GM23338 (cell line): ENCODE results near the gene ACVR2A.

ENCODE experiments used
- CREB1 ChIP-seq: fragments of 250-450 bp; sonication (Bioruptor Pico); IDR thresholded peaks from 2 replicates; pipeline ENCODE4 v1.5.0; 2020; ENCODE audit warnings: low read depth, mild to moderate bottlenecking, moderate library complexity
- EZH2 ChIP-seq: fragments of 200-600 bp; sonication (generic); IDR thresholded peaks from one replicate; pipeline ENCODE4 v1.8.0; 2017; ENCODE audit warnings: antibody characterized with exemption, mild to moderate bottlenecking, low read depth; ENCODE audit not compliant: unreplicated experiment
- EZH2phosphoT487 ChIP-seq: fragments of 200-600 bp; sonication (generic); IDR thresholded peaks from one replicate; pipeline ENCODE4 v1.8.1; 2018; ENCODE audit warnings: antibody characterized with exemption; ENCODE audit not compliant: unreplicated experiment
- JUNB ChIP-seq: IDR thresholded peaks from one replicate; pipeline ENCODE4 v1.6.1; 2016; ENCODE audit warnings: antibody characterized with exemption; ENCODE audit not compliant: unreplicated experiment
- NANOG ChIP-seq: IDR thresholded peaks from 2 replicates; pipeline ENCODE4 v1.6.1; 2016; ENCODE audit warnings: antibody characterized with exemption, borderline replicate concordance
- POLR2AphosphoS5 ChIP-seq: IDR thresholded peaks from 2 replicates; pipeline ENCODE4 v1.6.1; 2016; ENCODE audit warnings: antibody characterized with exemption, low read depth
- STAT1 ChIP-seq: IDR thresholded peaks from one replicate; pipeline ENCODE4 v1.6.1; 2016; ENCODE audit warnings: antibody characterized with exemption; ENCODE audit not compliant: unreplicated experiment
- ZNF114 ChIP-seq: fragments of 250-450 bp; sonication (Bioruptor Pico); IDR thresholded peaks from 2 replicates; pipeline ENCODE4 v1.5.0; 2020; ENCODE audit warnings: mild to moderate bottlenecking, moderate library complexity
- ZNF331 ChIP-seq: fragments of 250-450 bp; sonication (Bioruptor Pico); IDR thresholded peaks from 2 replicates; pipeline ENCODE4 v1.5.0; 2020; ENCODE audit warnings: low read depth, mild to moderate bottlenecking, moderate library complexity
- TF ChIP-seq, protein P1 (sequence below), 2 experiments: fragments of 200-600 bp in 1 of 2; sonication (generic) in 1 of 2; conservative IDR thresholded peaks; 2 replicates each; pipeline versions ENCODE4 v1.5.1 to v1.6.1; 2016 to 2017; ENCODE audit warnings: antibody characterized with exemption in 2 of 2, low read depth in 2 of 2, mild to moderate bottlenecking in 2 of 2, moderate library complexity in 1 of 2
- TF ChIP-seq, protein P2 (sequence below): IDR thresholded peaks from one replicate; pipeline ENCODE4 v1.6.1; 2018; ENCODE audit warnings: antibody characterized with exemption; ENCODE audit not compliant: unreplicated experiment
- TF ChIP-seq, protein P3 (sequence below): IDR thresholded peaks from 2 replicates; pipeline ENCODE4 v1.6.1; 2016; ENCODE audit warnings: antibody characterized with exemption
- TF ChIP-seq, protein P4 (sequence below): fragments of 250-450 bp; sonication (Bioruptor Pico); IDR thresholded peaks from 2 replicates; pipeline ENCODE4 v1.5.0; 2020; ENCODE audit warnings: mild to moderate bottlenecking, moderate library complexity

DNA sequence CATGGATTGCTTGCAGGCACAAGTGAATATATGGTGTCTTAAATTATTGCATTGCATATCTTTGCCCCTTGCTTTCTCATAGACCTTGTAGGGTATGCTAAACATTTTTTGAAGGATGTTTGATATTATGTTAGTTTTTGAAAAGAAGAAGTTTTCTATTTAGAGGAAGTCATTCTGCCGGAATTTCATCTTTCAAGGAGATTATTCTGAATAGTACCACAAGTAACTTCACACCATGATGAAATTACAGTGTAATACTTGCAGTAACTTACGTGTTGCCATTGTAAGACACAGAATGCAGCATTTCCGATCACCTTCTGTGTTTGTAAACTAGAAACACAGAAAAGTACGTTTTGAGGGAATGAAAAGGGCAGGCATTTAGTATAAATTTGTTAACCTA lies 71.9 kb downstream of the ACVR2A start:
- TF ChIP-seq, protein P1, sequence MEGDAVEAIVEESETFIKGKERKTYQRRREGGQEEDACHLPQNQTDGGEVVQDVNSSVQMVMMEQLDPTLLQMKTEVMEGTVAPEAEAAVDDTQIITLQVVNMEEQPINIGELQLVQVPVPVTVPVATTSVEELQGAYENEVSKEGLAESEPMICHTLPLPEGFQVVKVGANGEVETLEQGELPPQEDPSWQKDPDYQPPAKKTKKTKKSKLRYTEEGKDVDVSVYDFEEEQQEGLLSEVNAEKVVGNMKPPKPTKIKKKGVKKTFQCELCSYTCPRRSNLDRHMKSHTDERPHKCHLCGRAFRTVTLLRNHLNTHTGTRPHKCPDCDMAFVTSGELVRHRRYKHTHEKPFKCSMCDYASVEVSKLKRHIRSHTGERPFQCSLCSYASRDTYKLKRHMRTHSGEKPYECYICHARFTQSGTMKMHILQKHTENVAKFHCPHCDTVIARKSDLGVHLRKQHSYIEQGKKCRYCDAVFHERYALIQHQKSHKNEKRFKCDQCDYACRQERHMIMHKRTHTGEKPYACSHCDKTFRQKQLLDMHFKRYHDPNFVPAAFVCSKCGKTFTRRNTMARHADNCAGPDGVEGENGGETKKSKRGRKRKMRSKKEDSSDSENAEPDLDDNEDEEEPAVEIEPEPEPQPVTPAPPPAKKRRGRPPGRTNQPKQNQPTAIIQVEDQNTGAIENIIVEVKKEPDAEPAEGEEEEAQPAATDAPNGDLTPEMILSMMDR (conservative IDR thresholded peaks at IDR 0.05; ENCODE audit: low read depth in 2 of 2), result no peak
- no peak for TF ChIP-seq EZH2
- no peak for TF ChIP-seq CREB1
- TF ChIP-seq POLR2AphosphoS5, result no peak
- no peak for TF ChIP-seq ZNF331 (CRISPR knock-in tag)
- TF ChIP-seq, protein P2, sequence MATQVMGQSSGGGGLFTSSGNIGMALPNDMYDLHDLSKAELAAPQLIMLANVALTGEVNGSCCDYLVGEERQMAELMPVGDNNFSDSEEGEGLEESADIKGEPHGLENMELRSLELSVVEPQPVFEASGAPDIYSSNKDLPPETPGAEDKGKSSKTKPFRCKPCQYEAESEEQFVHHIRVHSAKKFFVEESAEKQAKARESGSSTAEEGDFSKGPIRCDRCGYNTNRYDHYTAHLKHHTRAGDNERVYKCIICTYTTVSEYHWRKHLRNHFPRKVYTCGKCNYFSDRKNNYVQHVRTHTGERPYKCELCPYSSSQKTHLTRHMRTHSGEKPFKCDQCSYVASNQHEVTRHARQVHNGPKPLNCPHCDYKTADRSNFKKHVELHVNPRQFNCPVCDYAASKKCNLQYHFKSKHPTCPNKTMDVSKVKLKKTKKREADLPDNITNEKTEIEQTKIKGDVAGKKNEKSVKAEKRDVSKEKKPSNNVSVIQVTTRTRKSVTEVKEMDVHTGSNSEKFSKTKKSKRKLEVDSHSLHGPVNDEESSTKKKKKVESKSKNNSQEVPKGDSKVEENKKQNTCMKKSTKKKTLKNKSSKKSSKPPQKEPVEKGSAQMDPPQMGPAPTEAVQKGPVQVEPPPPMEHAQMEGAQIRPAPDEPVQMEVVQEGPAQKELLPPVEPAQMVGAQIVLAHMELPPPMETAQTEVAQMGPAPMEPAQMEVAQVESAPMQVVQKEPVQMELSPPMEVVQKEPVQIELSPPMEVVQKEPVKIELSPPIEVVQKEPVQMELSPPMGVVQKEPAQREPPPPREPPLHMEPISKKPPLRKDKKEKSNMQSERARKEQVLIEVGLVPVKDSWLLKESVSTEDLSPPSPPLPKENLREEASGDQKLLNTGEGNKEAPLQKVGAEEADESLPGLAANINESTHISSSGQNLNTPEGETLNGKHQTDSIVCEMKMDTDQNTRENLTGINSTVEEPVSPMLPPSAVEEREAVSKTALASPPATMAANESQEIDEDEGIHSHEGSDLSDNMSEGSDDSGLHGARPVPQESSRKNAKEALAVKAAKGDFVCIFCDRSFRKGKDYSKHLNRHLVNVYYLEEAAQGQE, result no peak
- TF ChIP-seq JUNB, result no peak
- TF ChIP-seq EZH2phosphoT487, result no peak
- TF ChIP-seq, protein P3, sequence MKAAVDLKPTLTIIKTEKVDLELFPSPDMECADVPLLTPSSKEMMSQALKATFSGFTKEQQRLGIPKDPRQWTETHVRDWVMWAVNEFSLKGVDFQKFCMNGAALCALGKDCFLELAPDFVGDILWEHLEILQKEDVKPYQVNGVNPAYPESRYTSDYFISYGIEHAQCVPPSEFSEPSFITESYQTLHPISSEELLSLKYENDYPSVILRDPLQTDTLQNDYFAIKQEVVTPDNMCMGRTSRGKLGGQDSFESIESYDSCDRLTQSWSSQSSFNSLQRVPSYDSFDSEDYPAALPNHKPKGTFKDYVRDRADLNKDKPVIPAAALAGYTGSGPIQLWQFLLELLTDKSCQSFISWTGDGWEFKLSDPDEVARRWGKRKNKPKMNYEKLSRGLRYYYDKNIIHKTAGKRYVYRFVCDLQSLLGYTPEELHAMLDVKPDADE, result no peak
- no peak for TF ChIP-seq ZNF114 (CRISPR knock-in tag)
- TF ChIP-seq STAT1, result no peak
- no peak for TF ChIP-seq NANOG
- TF ChIP-seq, protein P4, sequence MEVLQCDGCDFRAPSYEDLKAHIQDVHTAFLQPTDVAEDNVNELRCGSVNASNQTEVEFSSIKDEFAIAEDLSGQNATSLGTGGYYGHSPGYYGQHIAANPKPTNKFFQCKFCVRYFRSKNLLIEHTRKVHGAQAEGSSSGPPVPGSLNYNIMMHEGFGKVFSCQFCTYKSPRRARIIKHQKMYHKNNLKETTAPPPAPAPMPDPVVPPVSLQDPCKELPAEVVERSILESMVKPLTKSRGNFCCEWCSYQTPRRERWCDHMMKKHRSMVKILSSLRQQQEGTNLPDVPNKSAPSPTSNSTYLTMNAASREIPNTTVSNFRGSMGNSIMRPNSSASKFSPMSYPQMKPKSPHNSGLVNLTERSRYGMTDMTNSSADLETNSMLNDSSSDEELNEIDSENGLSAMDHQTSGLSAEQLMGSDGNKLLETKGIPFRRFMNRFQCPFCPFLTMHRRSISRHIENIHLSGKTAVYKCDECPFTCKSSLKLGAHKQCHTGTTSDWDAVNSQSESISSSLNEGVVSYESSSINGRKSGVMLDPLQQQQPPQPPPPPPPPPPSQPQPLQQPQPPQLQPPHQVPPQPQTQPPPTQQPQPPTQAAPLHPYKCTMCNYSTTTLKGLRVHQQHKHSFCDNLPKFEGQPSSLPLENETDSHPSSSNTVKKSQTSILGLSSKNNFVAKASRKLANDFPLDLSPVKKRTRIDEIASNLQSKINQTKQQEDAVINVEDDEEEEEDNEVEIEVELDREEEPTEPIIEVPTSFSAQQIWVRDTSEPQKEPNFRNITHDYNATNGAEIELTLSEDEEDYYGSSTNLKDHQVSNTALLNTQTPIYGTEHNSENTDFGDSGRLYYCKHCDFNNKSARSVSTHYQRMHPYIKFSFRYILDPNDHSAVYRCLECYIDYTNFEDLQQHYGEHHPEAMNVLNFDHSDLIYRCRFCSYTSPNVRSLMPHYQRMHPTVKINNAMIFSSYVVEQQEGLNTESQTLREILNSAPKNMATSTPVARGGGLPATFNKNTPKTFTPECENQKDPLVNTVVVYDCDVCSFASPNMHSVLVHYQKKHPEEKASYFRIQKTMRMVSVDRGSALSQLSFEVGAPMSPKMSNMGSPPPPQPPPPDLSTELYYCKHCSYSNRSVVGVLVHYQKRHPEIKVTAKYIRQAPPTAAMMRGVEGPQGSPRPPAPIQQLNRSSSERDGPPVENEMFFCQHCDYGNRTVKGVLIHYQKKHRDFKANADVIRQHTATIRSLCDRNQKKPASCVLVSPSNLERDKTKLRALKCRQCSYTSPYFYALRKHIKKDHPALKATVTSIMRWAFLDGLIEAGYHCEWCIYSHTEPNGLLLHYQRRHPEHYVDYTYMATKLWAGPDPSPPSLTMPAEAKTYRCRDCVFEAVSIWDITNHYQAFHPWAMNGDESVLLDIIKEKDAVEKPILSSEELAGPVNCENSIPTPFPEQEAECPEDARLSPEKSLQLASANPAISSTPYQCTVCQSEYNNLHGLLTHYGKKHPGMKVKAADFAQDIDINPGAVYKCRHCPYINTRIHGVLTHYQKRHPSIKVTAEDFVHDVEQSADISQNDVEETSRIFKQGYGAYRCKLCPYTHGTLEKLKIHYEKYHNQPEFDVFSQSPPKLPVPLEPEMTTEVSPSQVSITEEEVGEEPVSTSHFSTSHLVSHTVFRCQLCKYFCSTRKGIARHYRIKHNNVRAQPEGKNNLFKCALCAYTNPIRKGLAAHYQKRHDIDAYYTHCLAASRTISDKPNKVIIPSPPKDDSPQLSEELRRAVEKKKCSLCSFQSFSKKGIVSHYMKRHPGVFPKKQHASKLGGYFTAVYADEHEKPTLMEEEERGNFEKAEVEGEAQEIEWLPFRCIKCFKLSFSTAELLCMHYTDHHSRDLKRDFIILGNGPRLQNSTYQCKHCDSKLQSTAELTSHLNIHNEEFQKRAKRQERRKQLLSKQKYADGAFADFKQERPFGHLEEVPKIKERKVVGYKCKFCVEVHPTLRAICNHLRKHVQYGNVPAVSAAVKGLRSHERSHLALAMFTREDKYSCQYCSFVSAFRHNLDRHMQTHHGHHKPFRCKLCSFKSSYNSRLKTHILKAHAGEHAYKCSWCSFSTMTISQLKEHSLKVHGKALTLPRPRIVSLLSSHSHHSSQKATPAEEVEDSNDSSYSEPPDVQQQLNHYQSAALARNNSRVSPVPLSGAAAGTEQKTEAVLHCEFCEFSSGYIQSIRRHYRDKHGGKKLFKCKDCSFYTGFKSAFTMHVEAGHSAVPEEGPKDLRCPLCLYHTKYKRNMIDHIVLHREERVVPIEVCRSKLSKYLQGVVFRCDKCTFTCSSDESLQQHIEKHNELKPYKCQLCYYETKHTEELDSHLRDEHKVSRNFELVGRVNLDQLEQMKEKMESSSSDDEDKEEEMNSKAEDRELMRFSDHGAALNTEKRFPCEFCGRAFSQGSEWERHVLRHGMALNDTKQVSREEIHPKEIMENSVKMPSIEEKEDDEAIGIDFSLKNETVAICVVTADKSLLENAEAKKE, result no peak
